SU-DHL-6 (cell line): ENCODE results near the gene MOV10L1.

Source experiments
- CTCF ChIP-seq: fragments of 200-600 bp; sonication (generic); IDR thresholded peaks from one replicate; pipeline ENCODE4 v1.5.1; 2017; ENCODE audit warnings: antibody characterized with exemption, mild to moderate bottlenecking, low read length, moderate library complexity; ENCODE audit not compliant: insufficient read depth, poor library complexity, severe bottlenecking
- EZH2phosphoT487 ChIP-seq: fragments of 200-600 bp; sonication (generic), shearing (Covaris generic); conservative IDR thresholded peaks from 2 replicates; pipeline ENCODE4 v1.6.1; 2018; ENCODE audit warnings: mild to moderate bottlenecking, antibody characterized with exemption, low read length, moderate library complexity, mixed read lengths

DNA sequence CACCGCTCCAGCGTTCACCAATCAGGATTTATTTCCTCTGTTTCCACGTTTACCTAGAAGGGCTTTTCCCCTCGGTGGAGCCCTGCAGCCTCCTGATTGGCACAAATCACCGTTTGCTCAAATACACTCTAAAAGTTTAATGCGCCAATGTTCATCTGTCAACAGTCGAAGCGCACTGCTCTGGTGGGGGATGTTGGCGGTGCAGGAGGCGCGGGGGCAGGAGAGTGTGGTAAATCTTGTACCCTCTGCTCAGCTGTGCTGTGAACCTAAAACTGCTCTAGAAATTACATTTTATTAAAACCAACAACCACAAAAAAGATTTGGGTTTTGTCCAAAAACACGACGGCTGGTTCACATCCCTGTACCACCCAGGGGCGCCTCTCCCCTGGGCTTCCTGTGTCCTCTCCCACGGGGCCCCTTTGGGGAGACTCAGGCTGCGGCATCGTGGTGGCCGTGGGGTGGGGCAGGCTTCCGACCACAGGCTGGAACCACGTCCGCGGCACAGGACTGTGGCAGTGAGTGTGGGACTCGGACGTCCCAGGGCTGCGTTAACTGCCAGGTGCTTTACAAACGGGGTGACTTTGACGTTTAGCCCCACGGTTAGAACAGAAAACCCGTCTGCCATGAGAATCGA, 45.2 kb upstream of the MOV10L1 start:
- TF ChIP-seq CTCF (no peak), EZH2phosphoT487 (no peak)
